Endothelial cell (in vitro differentiated cells): ENCODE measurements around the gene LLPH. TPM values are rescaled to one million over a fixed set of nuclear protein-coding genes. Genes with fewer than 3 reads are reported as not detected.

Source experiments
- DNase-seq: peaks from one replicate; pipeline ENCODE4 v3.0.0; 2021; ENCODE audit warnings: low spot score
- H3K27ac Mint-ChIP-seq: one replicate; pipeline ENCODE4 v1.8.0; 2021; ENCODE audit warnings: mixed read lengths, inconsistent platforms; ENCODE audit not compliant: unreplicated experiment
- H3K27me3 Mint-ChIP-seq: one replicate; pipeline ENCODE4 v1.8.0; 2021; ENCODE audit warnings: mild to moderate bottlenecking, moderate library complexity, mixed read lengths, inconsistent platforms; ENCODE audit not compliant: unreplicated experiment
- H3K36me3 Mint-ChIP-seq: one replicate; pipeline ENCODE4 v1.8.0; 2021; ENCODE audit warnings: mild to moderate bottlenecking, low read depth, mixed read lengths, inconsistent platforms; ENCODE audit not compliant: unreplicated experiment
- H3K4me1 Mint-ChIP-seq: one replicate; pipeline ENCODE4 v1.8.0; 2021; ENCODE audit warnings: mild to moderate bottlenecking, mixed read lengths, inconsistent platforms; ENCODE audit not compliant: unreplicated experiment
- H3K4me3 Mint-ChIP-seq: one replicate; pipeline ENCODE4 v1.8.0; 2021; ENCODE audit warnings: mild to moderate bottlenecking, mixed read lengths, inconsistent platforms; ENCODE audit not compliant: unreplicated experiment
- H3K9me3 Mint-ChIP-seq: one replicate; pipeline ENCODE4 v1.8.0; 2021; ENCODE audit warnings: mixed read lengths, inconsistent platforms; ENCODE audit not compliant: unreplicated experiment
- CTCF ChIP-seq: fragments of 200-600 bp; sonication (generic); IDR thresholded peaks from one replicate; pipeline ENCODE4 v1.5.0; 2021; ENCODE audit warnings: antibody characterized with exemption; ENCODE audit not compliant: unreplicated experiment
- total RNA-seq: library from RNA; stranded (reverse); fragmentation: NEBNext Ultra II Directional; extraction: Animal tissue kit (Norgen Biotek cat#: 25700); gene quantifications from one replicate; pipeline ENCODE4 v1.2.1, GENCODE V29; 2021; ENCODE audit not compliant: unreplicated experiment

Gene LLPH
- total RNA-seq, 1 donor from 2014 or later: 20.9 TPM

GRCh38 chr12:66120477-66120876, 10.1 kb downstream of the LLPH start:
- no peak overlapping the region for H3K4me3 Mint-ChIP-seq
- H3K9me3 Mint-ChIP-seq: peaks cover 5% of the 10 kb centered on the region
- H3K27me3 Mint-ChIP-seq: no peaks in the 10 kb centered on the region
- H3K27ac Mint-ChIP-seq: no peak overlapping the region
- H3K36me3 Mint-ChIP-seq: peaks cover 13% of the 10 kb centered on the region
- peaks cover 3% of the 10 kb centered on the region for H3K4me1 Mint-ChIP-seq
- no peak for DNase-seq
- TF ChIP-seq CTCF: no peak

GRCh38 chr12:66119870-66120241, 10.7 kb downstream of the LLPH start:
- Mint-ChIP-seq H3K27me3 (no peaks in the 10 kb centered on the region), H3K27ac (no peak overlapping the region), H3K36me3 (peaks cover 8% of the 10 kb centered on the region), H3K9me3 (peaks cover 6% of the 10 kb centered on the region), H3K4me1 (peaks cover 7% of the 10 kb centered on the region), H3K4me3 (no peak overlapping the region)
- no peak for DNase-seq
- TF ChIP-seq CTCF: no peak

DNA sequence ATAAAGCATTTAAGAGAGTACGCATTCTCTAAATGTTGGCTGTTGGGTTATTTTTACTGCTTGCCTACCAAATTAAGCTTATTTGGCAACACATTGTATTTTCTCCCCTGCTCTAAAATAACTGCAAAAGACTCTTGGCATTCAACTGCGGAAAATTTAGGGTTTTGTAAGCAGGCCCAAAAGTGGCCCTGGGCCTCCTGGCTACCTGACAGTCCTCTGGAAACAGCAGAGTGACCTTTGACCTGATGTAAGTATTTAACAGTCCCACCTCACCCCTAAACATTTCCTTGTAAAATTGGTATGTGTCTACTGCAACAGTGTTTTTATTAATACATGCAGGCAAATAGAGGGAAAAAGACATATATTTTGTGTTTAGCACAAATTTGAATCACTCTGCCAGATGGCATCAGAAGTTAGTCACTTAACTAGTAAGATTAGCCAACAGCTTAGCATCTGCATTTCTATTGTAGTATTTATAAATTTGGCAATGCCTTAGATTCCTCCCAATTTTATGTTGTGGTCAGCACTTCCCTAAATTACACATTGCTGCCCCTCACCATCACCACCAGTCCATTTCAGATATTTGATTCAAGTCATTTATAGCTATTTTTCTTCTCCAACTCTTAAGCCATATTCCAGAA, 11.2 kb downstream of the LLPH start:
- H3K27ac Mint-ChIP-seq: no peak overlapping the region
- peaks cover 3% of the 10 kb centered on the region for H3K36me3 Mint-ChIP-seq

DNA sequence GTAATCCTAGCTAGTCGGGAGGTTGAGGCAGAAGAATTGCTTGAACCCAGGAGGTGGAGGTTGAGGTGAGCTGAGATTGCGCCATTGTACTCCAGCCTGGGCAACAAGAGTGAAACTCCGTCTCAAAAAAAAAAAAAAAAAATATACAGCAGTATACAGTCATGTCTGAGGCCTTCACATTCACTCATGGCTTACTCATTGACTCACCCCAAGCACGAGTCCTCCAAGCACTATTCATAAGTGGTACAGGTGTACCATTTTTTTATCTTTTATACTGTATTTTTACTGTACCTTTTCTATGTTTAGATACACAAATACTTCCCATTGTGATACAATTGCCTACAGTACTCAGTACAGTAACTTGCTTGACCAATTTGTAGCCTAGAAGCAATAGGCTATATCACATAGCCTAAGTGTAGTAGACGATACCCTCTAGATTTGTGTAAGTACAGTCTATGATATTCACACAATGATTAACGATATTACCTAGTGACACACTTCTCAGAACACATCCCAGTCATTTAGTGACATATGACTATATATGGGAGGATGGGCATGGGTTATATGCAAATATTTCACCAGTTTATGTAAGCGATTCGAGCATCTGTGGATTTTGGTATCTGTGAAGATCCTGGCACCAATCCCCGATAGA, 12.2 kb downstream of the LLPH start:
- Mint-ChIP-seq H3K36me3 (peaks cover 3% of the 10 kb centered on the region), H3K4me3 (no peak overlapping the region), H3K27ac (no peak overlapping the region), H3K9me3 (peaks cover 6% of the 10 kb centered on the region), H3K4me1 (peaks cover 13% of the 10 kb centered on the region), H3K27me3 (no peaks in the 10 kb centered on the region)
- DNase-seq: no peak
- no peak for TF ChIP-seq CTCF

More for the DNA sequence above, 11.2 kb downstream of the LLPH start:
- DNase-seq: no peak
- no peak overlapping the region for H3K4me3 Mint-ChIP-seq
- H3K27me3 Mint-ChIP-seq: no peaks in the 10 kb centered on the region
- H3K9me3 Mint-ChIP-seq: peaks cover 6% of the 10 kb centered on the region
- no peak for TF ChIP-seq CTCF
- peaks cover 8% of the 10 kb centered on the region for H3K4me1 Mint-ChIP-seq

DNA sequence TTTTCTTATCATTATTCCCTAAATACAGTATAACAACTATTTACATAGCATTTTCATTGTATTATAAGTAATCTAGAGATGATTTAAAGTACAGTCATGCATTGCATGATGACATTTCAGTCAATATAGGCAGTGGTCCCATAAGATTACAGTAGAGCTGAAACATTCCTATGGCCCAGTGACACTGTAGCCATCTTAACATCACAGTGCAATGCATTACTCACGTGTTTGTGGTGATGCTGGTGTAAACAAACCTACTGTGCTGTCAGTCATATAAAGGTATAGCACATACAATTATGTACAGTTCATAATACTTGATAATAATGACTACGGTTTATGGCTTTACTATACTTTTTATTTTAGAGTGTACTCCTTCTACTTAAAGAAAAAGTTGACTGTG, 13.3 kb downstream of the LLPH start:
- H3K36me3 Mint-ChIP-seq: peaks cover 3% of the 10 kb centered on the region
- DNase-seq: no peak
- H3K4me1 Mint-ChIP-seq: peaks cover 13% of the 10 kb centered on the region
- no peak overlapping the region for H3K4me3 Mint-ChIP-seq
- H3K9me3 Mint-ChIP-seq: peaks cover 6% of the 10 kb centered on the region
- no peak overlapping the region for H3K27ac Mint-ChIP-seq
- H3K27me3 Mint-ChIP-seq: no peaks in the 10 kb centered on the region
- TF ChIP-seq CTCF: no peak
